WI38 (cell line): ENCODE data around the gene JADE2.
"Not testable (repeated sequence)": the region's sequence is repeated elsewhere in the genome, so short reads cannot be mapped to it uniquely, and the experiment has no call there.

Experiments
- H3K4me3 ChIP-seq: 2 replicates; pipeline ENCODE4 v1.5.1; 2011; ENCODE audit warnings: low read depth, mild to moderate bottlenecking, control low read depth, low read length
- CTCF ChIP-seq: IDR thresholded peaks from 2 replicates; pipeline ENCODE4 v1.5.1; 2012; ENCODE audit warnings: low read depth, mild to moderate bottlenecking, control low read depth, low read length

The JADE2 gene

GRCh38 chr5:134509308-134510040, 16.0 kb upstream of the JADE2 start:
- TF ChIP-seq CTCF = no peak
- no peak overlapping the region for H3K4me3 ChIP-seq

GRCh38 chr5:134510970-134511795, 14.3 kb upstream of the JADE2 start:
- H3K4me3 ChIP-seq = no peak overlapping the region
- TF ChIP-seq CTCF = no peak

GRCh38 chr5:134511796-134512660, 13.4 kb upstream of the JADE2 start:
- no peak overlapping the region for H3K4me3 ChIP-seq
- TF ChIP-seq CTCF = no peak

- no peak for TF ChIP-seq CTCF
- no peak overlapping the region for H3K4me3 ChIP-seq
These were observed 12.8 kb upstream of the JADE2 start for GRCh38 chr5:134512661-134512999.

GRCh38 chr5:134515801-134516200, 9.7 kb upstream of the JADE2 start:
- no peak overlapping the region for H3K4me3 ChIP-seq
- TF ChIP-seq CTCF = no peak

- H3K4me3 ChIP-seq = not testable (repeated sequence)
These were observed 8.5 kb upstream of the JADE2 start for GRCh38 chr5:134516984-134517383.

DNA sequence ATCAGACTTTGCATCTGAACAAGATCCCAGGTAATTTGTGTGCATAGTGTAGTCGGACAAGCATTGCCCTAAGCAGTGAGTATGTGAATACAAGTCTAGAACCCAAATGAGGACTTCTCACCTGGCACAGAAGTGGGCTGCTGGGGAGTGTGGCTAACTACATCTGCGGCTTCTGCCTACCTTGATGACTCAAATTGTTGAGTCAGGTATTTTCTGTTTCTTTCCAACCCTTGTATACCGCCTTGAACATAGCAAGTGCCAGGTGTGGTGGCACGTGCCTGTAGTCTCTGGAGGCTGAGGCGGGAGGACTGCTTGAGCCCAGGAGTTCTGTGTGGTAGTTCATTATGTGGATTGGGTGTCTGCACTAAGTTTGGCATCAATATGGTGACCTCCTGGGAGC, 7.9 kb upstream of the JADE2 start:
- TF ChIP-seq CTCF = no peak
- H3K4me3 ChIP-seq = no peak overlapping the region
